Measurements from ENCODE around the gene ACOT13.

GRCh38 chr6:24742216-24742738, 75.4 kb downstream of the ACOT13 start:
- no peak for TF ChIP-seq ZNF274 (IDR thresholded peaks at IDR 0.05; ENCODE audit: low read depth, low read length)
- TF ChIP-seq YY1 (IDR thresholded peaks at IDR 0.05; ENCODE audit: insufficient read depth, insufficient read length) = no peak
